K562 (cell line): ENCODE results near the gene EYA2. TPM values are rescaled to one million over a fixed set of nuclear protein-coding genes. Genes with fewer than 3 reads are reported as not detected.
A peak's percentile ranks its signal among the peaks of the same experiment; 100 is the strongest.

Source experiments
- ATAC-seq: fragments of 200-7000 bp; cut with Tn5 transposase; 3 replicates; pipeline ENCODE4 v1.9.1; 2020; ENCODE audit warnings: moderate library complexity
- BruUV-seq: library from RNA; stranded (reverse); fragments of 400-500 nt; replicated peaks from 2 replicates; lab custom pipeline; 2021; lab: Mats Ljungman, UMichigan
- CTCF ChIA-PET: fragments of 300-600 bp; formaldehyde crosslinking; extraction: SDS; loops from one replicate; lab custom pipeline; 2021; ENCODE audit warnings: low intra/inter-chr PET ratio; lab: Yijun Ruan, JAX
- POLR2A ChIA-PET: fragments of 300-600, 350-650 bp; sonication (Branson Sonifier 250); formaldehyde crosslinking; extraction: SDS; loops from one replicate; lab custom pipeline; 2021; ENCODE audit warnings: antibody characterized with exemption, inconsistent platforms; lab: Yijun Ruan, JAX
- DNase-seq, 4 experiments: peaks; one replicate each; pipeline versions ENCODE4 v3.0.0 to v3.0.0-alpha.2; 2011 to 2018; ENCODE audit warnings: low spot score in 3 of 4, mixed read lengths in 3 of 4; ENCODE audit errors: extremely low read depth in 1 of 4
- FAIRE-seq: peaks from 2 replicates; lab custom pipeline; 2011; peaks lifted over from hg19 to GRCh38; lab: Jason Lieb, UNC
- H2AFZ ChIP-seq: 2 replicates; pipeline ENCODE4 v1.6.0; 2011; ENCODE audit warnings: low read depth, low read length, control low read depth, inconsistent platforms
- H3K27ac ChIP-seq: fragments of 200-600 bp; 3 replicates; pipeline ENCODE4 v1.8.0; 2011; ENCODE audit warnings: low read depth, mild to moderate bottlenecking, control low read depth, inconsistent platforms, low read length, moderate library complexity, mixed read lengths; ENCODE audit errors: extremely low read depth
- H3K27me3 ChIP-seq, 2 experiments: fragments of 300-600 bp in 1 of 2; 2 replicates in 1 of 2; 3 replicates in 1 of 2; pipeline versions ENCODE4 v1.6.0 to v1.8.0; 2011; ENCODE audit warnings: inconsistent platforms in 2 of 2, low read length in 2 of 2, mild to moderate bottlenecking in 1 of 2, mixed read lengths in 1 of 2, moderate library complexity in 1 of 2; ENCODE audit not compliant: control insufficient read depth in 2 of 2, insufficient read depth in 2 of 2
- H3K36me3 ChIP-seq: fragments of 300-600 bp; 3 replicates; pipeline ENCODE4 v1.8.0; 2011; ENCODE audit warnings: mild to moderate bottlenecking, low read length, inconsistent platforms; ENCODE audit not compliant: control insufficient read depth, insufficient read depth
- H3K4me1 ChIP-seq, 2 experiments: fragments of 200-600 bp in 1 of 2; replicated peaks in 1 of 2; 2 replicates in 1 of 2; 3 replicates in 1 of 2; pipeline versions ENCODE4 v1.5.1 to v1.8.0; 2011; ENCODE audit warnings: inconsistent platforms in 2 of 2, low read length in 2 of 2, mild to moderate bottlenecking in 1 of 2, mixed read lengths in 1 of 2, moderate library complexity in 1 of 2; ENCODE audit not compliant: control insufficient read depth in 2 of 2, insufficient read depth in 2 of 2
- H3K4me2 ChIP-seq: 2 replicates; pipeline ENCODE4 v1.6.1; 2011; ENCODE audit warnings: low read length, control low read depth, inconsistent platforms, mixed read lengths; ENCODE audit not compliant: insufficient read depth
- H3K4me3 ChIP-seq: fragments of 200-600 bp; sonication (generic), shearing (Covaris generic); 2 replicates; pipeline ENCODE4 v1.5.1; 2016; ENCODE audit warnings: control low read depth, inconsistent platforms
- H3K79me2 ChIP-seq: fragments of 200-600 bp; 3 replicates; pipeline ENCODE4 v1.8.0; 2011; ENCODE audit warnings: low read length, inconsistent platforms; ENCODE audit not compliant: control insufficient read depth, insufficient read depth
- H3K9ac ChIP-seq, 2 experiments: 2 replicates each; pipeline versions ENCODE4 v1.6.0 to v1.6.1; 2011; ENCODE audit warnings: low read depth in 2 of 2, low read length in 2 of 2, control low read depth in 1 of 2, inconsistent platforms in 1 of 2, mild to moderate bottlenecking in 1 of 2, mixed read lengths in 1 of 2; ENCODE audit not compliant: insufficient read depth in 1 of 2
- H3K9me1 ChIP-seq: one replicate; pipeline ENCODE4 v1.6.0; 2011; ENCODE audit warnings: inconsistent platforms, mild to moderate bottlenecking, low read length, moderate library complexity; ENCODE audit not compliant: control insufficient read depth, insufficient read depth
- H3K9me3 ChIP-seq: replicated peaks from 2 replicates; pipeline ENCODE4 v1.5.1; 2011; ENCODE audit warnings: low read depth, low read length, inconsistent platforms; ENCODE audit not compliant: control insufficient read depth, insufficient read depth
- H4K20me1 ChIP-seq: replicated peaks from 2 replicates; pipeline ENCODE4 v1.6.1; 2011; ENCODE audit warnings: low read length, inconsistent platforms, mixed read lengths; ENCODE audit not compliant: control insufficient read depth, insufficient read depth
- BRCA1 ChIP-seq, 2 experiments: fragments of 450-650 bp in 1 of 2; sonication (generic) in 1 of 2; formaldehyde crosslinking in 1 of 2; IDR thresholded peaks; 2 replicates each; pipeline versions ENCODE4 v1.5.0 to v1.6.1; 2017 to 2020; ENCODE audit warnings: mild to moderate bottlenecking in 1 of 2, missing genetic modification reagents in 1 of 2
- CBFA2T2 ChIP-seq: fragments of 450-650 bp; conservative IDR thresholded peaks from 2 replicates; pipeline ENCODE4 v1.6.1; 2017; ENCODE audit warnings: mild to moderate bottlenecking
- CBFA2T3 ChIP-seq: fragments of 450-650 bp; IDR thresholded peaks from 2 replicates; pipeline ENCODE4 v1.6.1; 2017
- DACH1 ChIP-seq: fragments of 450-650 bp; IDR thresholded peaks from 2 replicates; pipeline ENCODE4 v1.6.1; 2018; ENCODE audit not compliant: partially characterized antibody
- HDAC2 ChIP-seq: fragments of 450-650 bp; IDR thresholded peaks from 2 replicates; pipeline ENCODE4 v1.6.1; 2016; ENCODE audit warnings: mild to moderate bottlenecking
- KLF13 ChIP-seq: fragments of 450-650 bp; IDR thresholded peaks from 2 replicates; pipeline ENCODE4 v1.6.1; 2016; ENCODE audit warnings: missing genetic modification characterization, low read depth, mild to moderate bottlenecking, missing compliant biosample characterization, moderate library complexity, borderline replicate concordance
- LARP7 ChIP-seq: fragments of 450-650 bp; IDR thresholded peaks from 2 replicates; pipeline ENCODE4 v1.6.1; 2016
- NCOR1 ChIP-seq: fragments of 450-650 bp; IDR thresholded peaks from 2 replicates; pipeline ENCODE4 v1.6.1; 2016; ENCODE audit warnings: mild to moderate bottlenecking, moderate library complexity
- POLR2AphosphoS5 ChIP-seq: IDR thresholded peaks from 2 replicates; pipeline ENCODE4 v1.6.1; 2011; ENCODE audit warnings: mild to moderate bottlenecking, low read depth, low read length, moderate library complexity; ENCODE audit not compliant: control insufficient read depth, insufficient read depth
- PRPF4 ChIP-seq: fragments of 200-400 bp; formaldehyde crosslinking; IDR thresholded peaks from one replicate; pipeline ENCODE4 v1.6.1; 2017; ENCODE audit warnings: low read length, low read depth, mild to moderate bottlenecking; ENCODE audit not compliant: insufficient read depth, poor library complexity, severe bottlenecking
- RFX5 ChIP-seq: IDR thresholded peaks from 2 replicates; pipeline ENCODE4 v1.6.1; 2011; ENCODE audit warnings: low read depth, mild to moderate bottlenecking, improper control_type of control experiment, low read length
- SREBF1 ChIP-seq: fragments of 150-350 bp; IDR thresholded peaks from 2 replicates; pipeline ENCODE4 v1.6.1; 2014; ENCODE audit warnings: antibody characterized with exemption, low read depth, low read length, borderline replicate concordance
- TBP ChIP-seq: optimal IDR thresholded peaks from 2 replicates; pipeline ENCODE3; 2011; ENCODE audit warnings: low read depth, low read length, improper control_type of control experiment
- TEAD4 ChIP-seq, 2 experiments: sonication (generic) in 1 of 2; formaldehyde crosslinking in 1 of 2; IDR thresholded peaks; 2 replicates each; pipeline versions ENCODE4 v1.6.1 to v1.8.0; 2012 to 2022; ENCODE audit warnings: borderline replicate concordance in 1 of 2, inconsistent platforms in 1 of 2, low read length in 1 of 2, mild to moderate bottlenecking in 1 of 2, missing genetic modification reagents in 1 of 2
- ZFX ChIP-seq: sonication (generic); formaldehyde crosslinking; IDR thresholded peaks from 2 replicates; pipeline ENCODE4 v1.8.0; 2022; ENCODE audit warnings: mild to moderate bottlenecking, missing genetic modification reagents, moderate library complexity
- ZNF12 ChIP-seq: sonication (generic); formaldehyde crosslinking; IDR thresholded peaks from 2 replicates; pipeline ENCODE4 v1.4.0; 2020; ENCODE audit warnings: mild to moderate bottlenecking, missing genetic modification reagents
- ZNF165 ChIP-seq: fragments of 250-450 bp; sonication (Bioruptor Pico); IDR thresholded peaks from 2 replicates; pipeline ENCODE4 v1.4.0; 2020; ENCODE audit warnings: borderline replicate concordance
- ZNF785 ChIP-seq: fragments of 250-450 bp; sonication (Bioruptor Pico); IDR thresholded peaks from 2 replicates; pipeline ENCODE4 v1.4.0; 2020; ENCODE audit warnings: mild to moderate bottlenecking
- WGBS: fragments of 100-300 bp; shearing (Covaris generic); methylation state at CpG from one replicate; pipeline ENCODE4 v1.1.6; 2016; ENCODE audit warnings: low coverage, mixed read lengths; ENCODE audit not compliant: insufficient coverage; ENCODE audit errors: missing lambda C conversion rate; 5-methylcytosine and 5-hydroxymethylcytosine counted together
- in situ Hi-C: fragments of 300-500 bp; cut with MboI; formaldehyde crosslinking; loops from 4 replicates; pipeline ENCODE4 v1.15.0; 2018; ENCODE audit warnings: inconsistent platforms, mixed read lengths
- intact Hi-C: fragments of 100-400 bp; cut with micrococcal nuclease; formaldehyde crosslinking; loops from 2 replicates; pipeline ENCODE4 v1.14.2; 2022
- polyA plus RNA-seq, 8 experiments: library from polyadenylated mRNA; depleted of rRNA in 4 of 8; stranded (reverse) in 5 of 8; unstranded in 3 of 8; fragments of >200 nt; fragmentation: Nextera tagmentation in 2 of 8; fragmentation: Illumina TruSeq in 1 of 8; extraction: Ambion mirVana in 2 of 8; extraction: Trizol in 1 of 8; gene quantifications; 2 replicates each; pipeline versions ENCODE4 v1.2.1 to v1.2.3, GENCODE V29; 2011 to 2014; ENCODE audit warnings: inconsistent platforms in 1 of 8, missing spikeins in 1 of 8
- total RNA-seq, 7 experiments: library from RNA; depleted of rRNA in 6 of 7; stranded (reverse); fragments of >200 nt in 6 of 7; fragmentation: Illumina TruSeq in 2 of 7; extraction: Trizol in 2 of 7; gene quantifications; 2 replicates each; pipeline versions ENCODE4 v1.2.1 to v1.2.3, GENCODE V29; 2011 to 2021; ENCODE audit warnings: low replicate concordance in 1 of 7
- TF ChIP-seq, protein P1 (sequence below), 3 experiments: fragments of 200-800 bp in 1 of 3; fragments of 250-450 bp in 1 of 3; fragments of 450-650 bp in 1 of 3; sonication (Bioruptor Pico) in 1 of 3; sonication (Bioruptor generic) in 1 of 3; formaldehyde crosslinking in 1 of 3; IDR thresholded peaks; 2 replicates each; pipeline versions ENCODE4 v1.6.1 to v1.8.0; 2016 to 2022; ENCODE audit warnings: mild to moderate bottlenecking in 2 of 3, missing genetic modification characterization in 2 of 3, missing compliant biosample characterization in 1 of 3, moderate library complexity in 1 of 3

EYA2 gene
- total and polyA plus RNA-seq, 9 of the 15 experiments (the other 6 are each of a cell fraction or from before 2014, with no cell fraction given) = 0.03 TPM; not detected in 8

GRCh38 chr20:47201074-47201730 lies 306.6 kb downstream of the EYA2 start:
- H4K20me1 ChIP-seq = no peaks in the 10 kb centered on the region
- H2AFZ ChIP-seq = no peak overlapping the region
- H3K4me3 ChIP-seq = no peak overlapping the region
- ATAC-seq (no peak), DNase-seq (peak in 1 of 4 experiments; percentile 29), FAIRE-seq (no peak)
- H3K4me1 ChIP-seq = peaks cover 14 to 30% of the 10 kb centered on the region in 2 experiments
- 54% methylated on average over 7 of the region's 9 CpGs for WGBS
- no peak overlapping the region for H3K4me2 ChIP-seq
- no peaks in the 10 kb centered on the region for H3K36me3 ChIP-seq
- H3K9me3 ChIP-seq = no peaks in the 10 kb centered on the region
- ChIA-PET CTCF (no interaction called here), POLR2A (interaction anchor here (0.8 kb wide), 1 partner anchor 183 kb away, joined by 3 read pairs; no protein-coding TSS in a partner anchor)
- H3K9me1 ChIP-seq = no peaks in the 10 kb centered on the region
- H3K27me3 ChIP-seq = no peaks in the 10 kb centered on the region
- BruUV-seq = no TSS peak
- no peak overlapping the region for H3K27ac ChIP-seq
- no peak overlapping the region for H3K9ac ChIP-seq
- no peaks in the 10 kb centered on the region for H3K79me2 ChIP-seq
- intact Hi-C loops (no loop called here), in situ Hi-C loops (loop anchor here (10.0 kb wide), 1 partner anchor 424 kb away; no protein-coding TSS in a partner anchor)
- TF ChIP-seq TBP = peak; percentile 72
- no peak for TF ChIP-seq BRCA1 (IDR thresholded peaks at IDR 0.05)
- TF ChIP-seq BRCA1 (CRISPR knock-in tag; IDR thresholded peaks at IDR 0.05) = no peak
- TF ChIP-seq ZNF12 (CRISPR knock-in tag) = no peak
- peak; percentile 72 for TF ChIP-seq CBFA2T3
- TF ChIP-seq PRPF4 = no peak
- TF ChIP-seq HDAC2 = no peak
- TF ChIP-seq DACH1 = no peak
- TF ChIP-seq NCOR1 = 0 out of 2 replicates have a peak, but pooled peaks have one; percentile 25
- TF ChIP-seq, protein P1, sequence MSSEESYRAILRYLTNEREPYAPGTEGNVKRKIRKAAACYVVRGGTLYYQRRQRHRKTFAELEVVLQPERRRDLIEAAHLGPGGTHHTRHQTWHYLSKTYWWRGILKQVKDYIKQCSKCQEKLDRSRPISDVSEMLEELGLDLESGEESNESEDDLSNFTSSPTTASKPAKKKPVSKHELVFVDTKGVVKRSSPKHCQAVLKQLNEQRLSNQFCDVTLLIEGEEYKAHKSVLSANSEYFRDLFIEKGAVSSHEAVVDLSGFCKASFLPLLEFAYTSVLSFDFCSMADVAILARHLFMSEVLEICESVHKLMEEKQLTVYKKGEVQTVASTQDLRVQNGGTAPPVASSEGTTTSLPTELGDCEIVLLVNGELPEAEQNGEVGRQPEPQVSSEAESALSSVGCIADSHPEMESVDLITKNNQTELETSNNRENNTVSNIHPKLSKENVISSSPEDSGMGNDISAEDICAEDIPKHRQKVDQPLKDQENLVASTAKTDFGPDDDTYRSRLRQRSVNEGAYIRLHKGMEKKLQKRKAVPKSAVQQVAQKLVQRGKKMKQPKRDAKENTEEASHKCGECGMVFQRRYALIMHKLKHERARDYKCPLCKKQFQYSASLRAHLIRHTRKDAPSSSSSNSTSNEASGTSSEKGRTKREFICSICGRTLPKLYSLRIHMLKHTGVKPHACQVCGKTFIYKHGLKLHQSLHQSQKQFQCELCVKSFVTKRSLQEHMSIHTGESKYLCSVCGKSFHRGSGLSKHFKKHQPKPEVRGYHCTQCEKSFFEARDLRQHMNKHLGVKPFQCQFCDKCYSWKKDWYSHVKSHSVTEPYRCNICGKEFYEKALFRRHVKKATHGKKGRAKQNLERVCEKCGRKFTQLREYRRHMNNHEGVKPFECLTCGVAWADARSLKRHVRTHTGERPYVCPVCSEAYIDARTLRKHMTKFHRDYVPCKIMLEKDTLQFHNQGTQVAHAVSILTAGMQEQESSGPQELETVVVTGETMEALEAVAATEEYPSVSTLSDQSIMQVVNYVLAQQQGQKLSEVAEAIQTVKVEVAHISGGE (CRISPR knock-in tag; IDR thresholded peaks at IDR 0.05) = peak in 1 of 3 experiments; percentile 27; a peak in 1 of 6 replicates
- peak; percentile 14; the same call in 1 of the 2 replicates for TF ChIP-seq ZFX (CRISPR knock-in tag)
- TF ChIP-seq LARP7 = no peak
- no peak for TF ChIP-seq ZNF785 (CRISPR knock-in tag)
- TF ChIP-seq SREBF1 = no peak
- TF ChIP-seq CBFA2T2 = peak; percentile 56
- TF ChIP-seq ZNF165 (CRISPR knock-in tag) = no peak
- no peak for TF ChIP-seq KLF13 (tag)
- TF ChIP-seq TEAD4 (IDR thresholded peaks at IDR 0.05; ENCODE audit: low read length) = peak; percentile 61; the same call in 1 of the 2 replicates
- no peak for TF ChIP-seq TEAD4 (CRISPR knock-in tag; IDR thresholded peaks at IDR 0.05; ENCODE audit: borderline replicate concordance)
- no peak for TF ChIP-seq RFX5
- TF ChIP-seq POLR2AphosphoS5 = no peak
